ENCODE data around the gene PJVK. TPM values are rescaled to one million over a fixed set of nuclear protein-coding genes. Genes with fewer than 3 reads are reported as not detected.

PJVK gene
- total and polyA plus RNA-seq, 7 experiments from 2014 or later: 0.44 to 6.3 (median 3.1) TPM

DNA sequence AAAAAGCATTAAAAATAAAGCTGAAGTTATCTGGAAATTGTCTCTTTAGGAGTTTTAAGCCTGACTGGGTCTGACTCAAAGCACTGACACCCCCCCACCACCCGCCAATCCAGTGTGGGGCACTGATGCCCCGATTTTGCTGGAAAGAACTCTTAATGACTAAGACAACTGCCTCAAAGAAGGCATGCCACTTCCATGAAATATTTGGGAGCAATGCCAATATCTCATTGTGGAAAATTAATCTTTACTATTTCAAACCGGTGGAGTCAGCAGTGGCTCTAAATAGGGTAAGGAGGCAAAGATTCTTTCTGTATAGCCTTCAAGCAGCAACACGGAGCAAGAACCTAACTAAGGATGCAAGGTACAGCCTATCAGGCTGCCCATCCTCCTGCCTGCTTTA, 22.8 kb downstream of the PJVK start:
- no peaks in the 10 kb centered on the region for H3K9me3 ChIP-seq (ENCODE audit: control insufficient read depth in 2 of 3, low read length in 3 of 3)
- H3K36me3 ChIP-seq (ENCODE audit: control insufficient read depth in 2 of 3, insufficient read depth in 3 of 3, low read length in 3 of 3): no peaks in the 10 kb centered on the region
- no peak overlapping the region for H3K27ac ChIP-seq (ENCODE audit: low read depth, low read length)
- no peak overlapping the region for H3K27ac Mint-ChIP-seq
- DNase-seq: no peak
- intact Hi-C loops (cut with micrococcal nuclease): no loop called here
- H3K4me3 Mint-ChIP-seq: no peak overlapping the region
- no peaks in the 10 kb centered on the region for H3K9me3 Mint-ChIP-seq
- H3K27me3 ChIP-seq (ENCODE audit: control insufficient read depth in 2 of 2, insufficient read depth in 2 of 2, low read length in 2 of 2): no peaks in the 10 kb centered on the region
- no peak overlapping the region for H3K4me3 ChIP-seq (ENCODE audit: low read length)
- no peaks in the 10 kb centered on the region for H3K36me3 Mint-ChIP-seq
- POLR2A ChIA-PET: interaction anchor here (0.7 kb wide), 2 partner anchors 23 to 134 kb away, joined by 3 read pairs; partner anchors contain the start of genes PJVK and PRKRA
- peaks cover 4 to 16% (median 9%) of the 10 kb centered on the region in 7 donors for H3K4me1 Mint-ChIP-seq
- H3K4me1 ChIP-seq (ENCODE audit: control insufficient read depth in 2 of 2, insufficient read depth in 2 of 2, low read length in 2 of 2): no peaks in the 10 kb centered on the region
- H3K27me3 Mint-ChIP-seq: no peaks in the 10 kb centered on the region
- ATAC-seq: no peak
- CTCF ChIA-PET: no interaction called here

DNA sequence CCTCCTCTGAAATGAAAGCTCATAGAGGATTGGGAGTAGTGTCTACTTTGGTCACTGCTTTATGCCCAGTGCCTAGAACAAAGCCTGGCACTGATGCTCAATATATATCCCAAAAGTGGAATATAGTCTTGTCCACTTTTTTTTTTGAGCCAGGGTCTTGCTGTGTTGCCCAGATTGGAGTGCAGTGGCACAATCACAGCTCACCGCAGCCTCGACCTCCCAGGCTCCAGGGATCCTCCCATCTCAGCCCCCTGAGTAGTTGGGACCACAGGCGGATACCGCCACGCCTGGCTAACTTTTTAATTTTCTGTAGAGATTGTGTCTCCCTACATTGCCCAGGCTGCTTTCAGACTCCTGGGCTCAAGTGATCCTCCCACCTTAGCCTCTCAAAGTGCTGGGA, 23.4 kb downstream of the PJVK start:
- H3K27me3 ChIP-seq (ENCODE audit: control insufficient read depth in 2 of 2, insufficient read depth in 2 of 2, low read length in 2 of 2): no peaks in the 10 kb centered on the region
- H3K27ac ChIP-seq (ENCODE audit: low read depth, low read length): no peak overlapping the region
- H3K9me3 Mint-ChIP-seq: no peaks in the 10 kb centered on the region
- CTCF ChIA-PET: no interaction called here
- no peak overlapping the region for H3K4me3 ChIP-seq (ENCODE audit: low read length)
- ATAC-seq (no peak), DNase-seq (no peak)
- H3K36me3 ChIP-seq (ENCODE audit: control insufficient read depth in 2 of 3, insufficient read depth in 3 of 3, low read length in 3 of 3): no peaks in the 10 kb centered on the region
- H3K4me3 Mint-ChIP-seq: no peak overlapping the region
- POLR2A ChIA-PET: interaction anchor here (0.7 kb wide), 2 partner anchors 55 to 135 kb away, joined by 3 read pairs; no protein-coding TSS in a partner anchor
- H3K4me1 ChIP-seq (ENCODE audit: control insufficient read depth in 2 of 2, insufficient read depth in 2 of 2, low read length in 2 of 2): peaks cover 5% of the 10 kb centered on the region in 2 donors
- H3K27ac Mint-ChIP-seq: no peak overlapping the region
- no peaks in the 10 kb centered on the region for H3K36me3 Mint-ChIP-seq
- H3K27me3 Mint-ChIP-seq: no peaks in the 10 kb centered on the region
- H3K9me3 ChIP-seq (ENCODE audit: control insufficient read depth in 2 of 3, low read length in 3 of 3): no peaks in the 10 kb centered on the region
- H3K4me1 Mint-ChIP-seq: peaks cover 8 to 22% (median 15%) of the 10 kb centered on the region in 7 donors
- intact Hi-C loops (cut with micrococcal nuclease): no loop called here

DNA sequence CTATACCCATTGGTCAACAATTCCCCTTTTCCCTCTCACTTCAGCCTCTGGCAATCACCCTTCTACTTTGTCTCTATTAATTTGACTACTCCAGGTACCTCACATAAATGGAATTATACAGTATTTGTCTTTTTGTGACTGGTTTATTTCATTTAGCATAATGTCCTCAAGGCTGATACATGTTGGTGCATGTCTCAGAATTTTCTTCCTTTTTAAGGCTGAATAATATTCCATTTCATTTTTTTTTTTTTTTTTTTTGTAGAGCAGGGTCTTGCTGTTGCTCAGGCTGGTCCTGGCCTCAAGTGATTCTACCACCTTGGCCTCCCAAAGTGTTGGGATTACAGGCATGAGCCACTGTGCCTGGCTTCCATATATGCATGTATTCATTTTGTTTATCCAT, 25.3 kb downstream of the PJVK start:
- intact Hi-C loops (cut with micrococcal nuclease): no loop called here
- ChIA-PET POLR2A (interaction anchor here (1.6 kb wide), 1 partner anchor 25 kb away, joined by 3 read pairs; the partner anchor contains the start of genes PJVK and PRKRA), CTCF (no interaction called here)
- H3K27ac ChIP-seq (ENCODE audit: low read depth, low read length): no peak overlapping the region
- H3K36me3 ChIP-seq (ENCODE audit: control insufficient read depth in 2 of 3, insufficient read depth in 3 of 3, low read length in 3 of 3): no peaks in the 10 kb centered on the region
- Mint-ChIP-seq H3K4me3 (no peak overlapping the region), H3K9me3 (no peaks in the 10 kb centered on the region), H3K4me1 (peaks cover 13 to 29% (median 26%) of the 10 kb centered on the region in 7 donors), H3K36me3 (no peaks in the 10 kb centered on the region), H3K27me3 (no peaks in the 10 kb centered on the region), H3K27ac (peak overlapping the region in 3 of 9 donors; percentile 8 to 32 (median 19))
- ATAC-seq (no peak), DNase-seq (no peak)
- no peak overlapping the region for H3K4me3 ChIP-seq (ENCODE audit: low read length)
- H3K27me3 ChIP-seq (ENCODE audit: control insufficient read depth in 2 of 2, insufficient read depth in 2 of 2, low read length in 2 of 2): no peaks in the 10 kb centered on the region
- H3K9me3 ChIP-seq (ENCODE audit: control insufficient read depth in 2 of 3, low read length in 3 of 3): no peaks in the 10 kb centered on the region
- peaks cover 13 to 14% of the 10 kb centered on the region in 2 donors for H3K4me1 ChIP-seq (ENCODE audit: control insufficient read depth in 2 of 2, insufficient read depth in 2 of 2, low read length in 2 of 2)

DNA sequence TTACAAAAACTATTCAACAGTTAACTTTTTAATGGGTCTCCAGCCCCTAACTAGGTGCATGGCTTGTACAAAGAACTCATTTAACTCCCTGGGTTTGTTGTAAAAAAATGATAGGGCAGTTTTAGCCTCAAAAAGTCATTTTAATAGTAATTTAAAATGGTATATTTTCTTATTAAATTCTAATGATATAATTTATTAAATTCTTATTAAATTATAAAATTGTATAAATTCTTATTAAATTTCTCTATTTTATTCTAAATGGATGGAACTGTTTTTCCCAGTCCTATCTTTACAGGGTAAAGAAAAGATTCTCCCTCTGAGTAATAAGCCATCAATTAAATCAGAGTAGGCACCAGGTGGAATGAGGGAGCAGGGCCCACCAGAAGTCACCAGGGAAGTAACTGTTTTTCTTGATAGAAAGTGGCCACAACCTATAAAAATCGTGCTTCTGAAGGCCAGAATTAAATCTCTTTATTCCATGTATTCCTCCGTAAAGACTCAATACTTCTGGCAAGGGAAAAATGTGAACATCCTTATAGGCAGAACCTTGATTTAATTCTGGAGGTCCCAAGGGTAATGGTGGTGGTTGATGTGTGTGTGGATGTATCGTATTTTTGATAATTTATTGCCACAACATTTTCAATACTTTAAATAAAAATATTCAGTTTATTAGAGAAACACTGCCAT, 26.4 kb downstream of the PJVK start:
- no peak for DNase-seq
- intact Hi-C loops (cut with micrococcal nuclease): loop anchor here (1.0 to 2.0 kb wide), 7 partner anchors 26 to 1529 kb away; partner anchors contain the start of genes PJVK (in 2 of the 2), PRKRA (in 2 of the 2), CWC22 (in 1 of the 2) and HNRNPA3 (in 1 of the 2)
- no peaks in the 10 kb centered on the region for H3K36me3 ChIP-seq (ENCODE audit: control insufficient read depth in 2 of 3, insufficient read depth in 3 of 3, low read length in 3 of 3)
- ChIA-PET POLR2A (interaction anchor here (1.6 kb wide), 1 partner anchor 26 kb away, joined by 3 read pairs; the partner anchor contains the start of genes PJVK and PRKRA), CTCF (no interaction called here)
- Mint-ChIP-seq H3K4me1 (peaks cover 24 to 40% (median 37%) of the 10 kb centered on the region in 7 donors), H3K27ac (peak overlapping the region in 7 of 9 donors; percentile 91 to 99 (median 99)), H3K9me3 (no peaks in the 10 kb centered on the region), H3K27me3 (no peaks in the 10 kb centered on the region), H3K36me3 (peaks cover 0 to 2% (median 0%) of the 10 kb centered on the region in 5 donors), H3K4me3 (peak overlapping the region; percentile 57 to 100 (median 99))
- H3K9me3 ChIP-seq (ENCODE audit: control insufficient read depth in 2 of 3, low read length in 3 of 3): no peaks in the 10 kb centered on the region
- no peak for ATAC-seq
- peak overlapping the region; percentile 80 for H3K27ac ChIP-seq (ENCODE audit: low read depth, low read length)
- no peaks in the 10 kb centered on the region for H3K27me3 ChIP-seq (ENCODE audit: control insufficient read depth in 2 of 2, insufficient read depth in 2 of 2, low read length in 2 of 2)
- peaks cover 22 to 25% of the 10 kb centered on the region in 2 donors for H3K4me1 ChIP-seq (ENCODE audit: control insufficient read depth in 2 of 2, insufficient read depth in 2 of 2, low read length in 2 of 2)
- peak overlapping the region; percentile 91 for H3K4me3 ChIP-seq (ENCODE audit: low read length)

DNA sequence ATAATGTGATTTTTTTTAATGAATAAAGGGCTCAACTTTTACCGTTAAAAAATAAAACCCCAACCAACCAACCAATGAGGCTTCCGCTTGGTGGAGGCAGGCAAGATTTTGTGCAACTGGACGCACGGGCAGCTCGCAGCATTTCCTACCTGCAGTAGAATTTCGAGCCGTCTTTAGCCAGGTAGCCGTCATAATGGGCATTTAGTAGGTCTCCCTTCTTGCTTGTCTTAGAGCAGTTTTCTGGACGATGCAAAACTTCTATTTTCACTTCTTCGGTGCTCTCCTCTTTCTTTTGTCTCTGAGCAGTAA, 26.9 kb downstream of the PJVK start:
- ChIA-PET POLR2A (interaction anchor here (1.6 kb wide), 1 partner anchor 27 kb away, joined by 3 read pairs; the partner anchor contains the start of genes PJVK and PRKRA), CTCF (no interaction called here)
- no peaks in the 10 kb centered on the region for H3K9me3 ChIP-seq (ENCODE audit: control insufficient read depth in 2 of 3, low read length in 3 of 3)
- ATAC-seq: no peak
- peak overlapping the region; percentile 91 to 99 (median 98) for H3K27ac Mint-ChIP-seq
- H3K36me3 ChIP-seq (ENCODE audit: control insufficient read depth in 2 of 3, insufficient read depth in 3 of 3, low read length in 3 of 3): no peaks in the 10 kb centered on the region
- H3K4me3 ChIP-seq (ENCODE audit: low read length): peak overlapping the region; percentile 91
- peaks cover 0 to 2% (median 0%) of the 10 kb centered on the region in 5 donors for H3K36me3 Mint-ChIP-seq
- H3K4me1 ChIP-seq (ENCODE audit: control insufficient read depth in 2 of 2, insufficient read depth in 2 of 2, low read length in 2 of 2): peaks cover 22 to 28% of the 10 kb centered on the region in 2 donors
- H3K27me3 ChIP-seq (ENCODE audit: control insufficient read depth in 2 of 2, insufficient read depth in 2 of 2, low read length in 2 of 2): no peaks in the 10 kb centered on the region
- no peak for DNase-seq
- H3K9me3 Mint-ChIP-seq: no peaks in the 10 kb centered on the region
- peak overlapping the region; percentile 94 to 100 (median 99) for H3K4me3 Mint-ChIP-seq
- peaks cover 28 to 45% (median 41%) of the 10 kb centered on the region in 7 donors for H3K4me1 Mint-ChIP-seq
- H3K27me3 Mint-ChIP-seq: no peaks in the 10 kb centered on the region
- intact Hi-C loops (cut with micrococcal nuclease): loop anchor here (1.0 to 2.0 kb wide), 7 partner anchors 27 to 1529 kb away; partner anchors contain the start of genes PJVK (in 2 of the 2), PRKRA (in 2 of the 2), CWC22 (in 1 of the 2) and HNRNPA3 (in 1 of the 2)
- H3K27ac ChIP-seq (ENCODE audit: low read depth, low read length): peak overlapping the region; percentile 80

DNA sequence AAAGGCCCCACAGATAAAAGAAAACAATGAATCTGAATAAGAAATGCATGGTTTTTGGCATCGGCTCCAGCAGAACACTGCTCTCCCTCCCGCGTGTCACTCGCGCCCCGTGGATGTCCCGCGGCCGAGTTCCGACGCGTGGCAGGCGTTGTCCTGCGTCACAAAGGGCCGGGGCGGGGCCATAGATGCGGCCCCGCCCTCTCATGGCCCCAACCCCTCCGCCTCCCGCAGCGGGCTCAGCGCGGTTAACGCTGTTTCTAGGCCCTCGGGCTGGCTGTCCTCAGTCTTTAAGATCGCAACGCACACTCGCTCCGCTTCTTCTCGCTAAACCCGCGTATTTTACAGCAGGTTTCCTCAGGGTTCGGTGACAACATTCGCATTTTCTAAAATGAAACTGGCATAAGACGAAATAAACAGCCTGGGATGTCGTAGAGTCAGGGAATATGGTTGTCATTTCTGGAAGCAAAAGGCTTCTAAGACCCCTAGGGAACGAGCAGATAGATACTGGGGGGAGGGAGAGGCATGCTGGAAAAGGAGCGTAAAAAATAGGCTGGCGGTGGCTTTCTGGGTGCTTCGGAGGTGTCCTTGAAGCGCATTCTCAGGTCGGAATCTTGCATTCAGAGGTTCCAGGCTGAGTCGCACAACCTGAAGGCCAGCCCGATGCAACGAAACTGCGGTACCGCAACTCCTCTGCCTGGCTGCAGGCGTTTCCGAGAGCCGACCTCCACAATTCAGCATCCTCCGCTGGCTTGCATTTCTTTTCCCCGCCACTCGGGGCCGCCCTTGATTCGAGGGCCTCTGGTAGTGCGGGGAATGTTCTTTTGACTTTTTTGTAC, 27.5 kb downstream of the PJVK start, which contains the start of gene FKBP7:
TSS of gene FKBP7 (minus strand) at position 162 of the 836 bp plus-strand sequence. CDS start at position 61, 101 bp downstream.
- Mint-ChIP-seq H3K4me1 (peaks cover 27 to 45% (median 41%) of the 10 kb centered on the region in 7 donors), H3K4me3 (peak within 1 kb of the TSS; percentile 94 to 100 (median 99)), H3K27me3 (no peaks in the 10 kb centered on the region), H3K27ac (peak within 1 kb of the TSS; percentile 91 to 99 (median 98)), H3K9me3 (no peaks in the 10 kb centered on the region), H3K36me3 (peaks cover 0 to 2% (median 0%) of the 10 kb centered on the region in 5 donors)
- intact Hi-C loops (cut with micrococcal nuclease): loop anchor here (1.0 to 2.0 kb wide), 7 partner anchors 27 to 1528 kb away; partner anchors contain the start of genes PJVK (in 2 of the 2), PRKRA (in 2 of the 2), CWC22 (in 1 of the 2) and HNRNPA3 (in 1 of the 2)
- DNase-seq (peak; percentile 71 to 87 (median 80)), ATAC-seq (peak; percentile 90)
- peaks cover 22 to 28% of the 10 kb centered on the region in 2 donors for H3K4me1 ChIP-seq (ENCODE audit: control insufficient read depth in 2 of 2, insufficient read depth in 2 of 2, low read length in 2 of 2)
- ChIA-PET POLR2A (interaction anchor here (1.9 to 2.8 kb wide), 2 partner anchors 28 to 45 kb away, joined by 6 to 10 read pairs; partner anchors contain the start of genes PJVK and PRKRA), CTCF (interaction anchor here (0.5 kb wide), 1 partner anchor 28 kb away, joined by 3 read pairs; the partner anchor contains the start of gene PRKRA)
- no peaks in the 10 kb centered on the region for H3K27me3 ChIP-seq (ENCODE audit: control insufficient read depth in 2 of 2, insufficient read depth in 2 of 2, low read length in 2 of 2)
- peak within 1 kb of the TSS; percentile 80 for H3K27ac ChIP-seq (ENCODE audit: low read depth, low read length)
- peak within 1 kb of the TSS; percentile 91 for H3K4me3 ChIP-seq (ENCODE audit: low read length)
- no peaks in the 10 kb centered on the region for H3K36me3 ChIP-seq (ENCODE audit: control insufficient read depth in 2 of 3, insufficient read depth in 3 of 3, low read length in 3 of 3)
- no peaks in the 10 kb centered on the region for H3K9me3 ChIP-seq (ENCODE audit: control insufficient read depth in 2 of 3, low read length in 3 of 3)
